ENCODE measurements around the gene OXCT2.
A peak's percentile ranks its signal among the peaks of the same experiment; 100 is the strongest.
"Not testable (repeated sequence)": the region's sequence is repeated elsewhere in the genome, so short reads cannot be mapped to it uniquely, and the experiment has no call there.

The OXCT2 gene

DNA sequence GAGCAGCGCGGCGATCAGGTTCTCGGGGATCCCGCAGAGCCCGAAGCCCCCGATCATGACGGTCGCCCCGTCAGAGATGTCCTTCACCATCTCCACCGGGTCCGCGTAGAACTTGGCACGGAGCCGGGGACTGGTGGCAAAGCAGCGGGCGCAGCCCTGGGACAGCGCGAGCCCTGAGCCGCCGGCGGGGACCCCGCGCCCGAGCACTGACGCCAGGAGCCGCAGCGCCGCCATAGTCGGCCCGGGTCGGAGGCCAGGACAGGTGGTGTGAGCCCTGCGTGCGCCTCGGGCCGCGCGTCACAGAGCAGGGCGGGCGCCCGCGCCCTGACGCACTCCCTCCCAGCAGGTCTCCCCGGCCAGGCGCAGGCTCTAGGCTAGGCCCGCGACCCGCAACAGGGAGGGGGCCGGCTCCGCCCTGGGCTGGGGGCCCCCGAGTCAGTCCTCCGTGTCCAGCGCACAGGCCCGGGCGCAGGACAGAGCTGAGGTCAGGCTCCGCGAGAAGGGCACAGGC lies at the start of gene OXCT2:
TSS of gene OXCT2 (minus strand) at position 327 of the 511 bp plus-strand sequence. CDS start at position 234, 93 bp downstream.
- not testable (repeated sequence) for DNase-seq

DNA sequence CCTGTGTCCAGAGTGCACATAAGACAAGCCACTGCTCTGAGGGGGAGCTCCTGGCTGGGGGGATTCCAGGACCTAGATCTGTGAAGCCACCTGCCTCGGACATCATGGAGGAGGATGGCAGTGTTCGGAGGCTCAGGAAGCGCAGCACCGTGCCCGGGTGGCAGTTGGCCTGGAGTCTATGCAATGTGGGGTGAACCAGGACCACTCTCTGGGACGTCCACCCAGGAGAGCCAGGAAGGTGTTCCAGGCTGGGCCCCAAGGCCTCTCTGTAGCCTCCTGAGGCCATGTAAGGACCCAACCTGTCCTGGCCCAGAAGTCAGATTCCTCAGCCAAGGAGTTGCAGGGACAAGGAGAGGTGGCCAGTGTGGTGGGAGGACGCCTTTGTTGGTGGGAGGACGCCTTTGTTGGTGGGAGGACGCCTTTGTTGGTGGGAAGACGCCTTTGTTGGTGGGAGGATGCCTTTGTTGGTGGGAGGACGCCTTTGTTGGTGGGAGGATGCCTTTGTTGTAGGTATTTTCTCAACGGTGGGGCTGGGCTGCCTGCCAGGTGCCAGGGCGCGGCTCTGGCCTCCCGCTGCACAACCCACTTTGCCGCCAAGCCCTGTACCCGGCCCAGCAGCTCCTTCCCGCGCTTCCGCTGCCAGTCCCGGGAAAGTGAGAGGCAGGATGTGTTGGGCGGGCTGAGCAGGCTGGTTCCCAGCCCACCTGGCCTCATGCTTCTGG lies 48.1 kb upstream of the OXCT2 start:
- DNase-seq, result no peak

DNA sequence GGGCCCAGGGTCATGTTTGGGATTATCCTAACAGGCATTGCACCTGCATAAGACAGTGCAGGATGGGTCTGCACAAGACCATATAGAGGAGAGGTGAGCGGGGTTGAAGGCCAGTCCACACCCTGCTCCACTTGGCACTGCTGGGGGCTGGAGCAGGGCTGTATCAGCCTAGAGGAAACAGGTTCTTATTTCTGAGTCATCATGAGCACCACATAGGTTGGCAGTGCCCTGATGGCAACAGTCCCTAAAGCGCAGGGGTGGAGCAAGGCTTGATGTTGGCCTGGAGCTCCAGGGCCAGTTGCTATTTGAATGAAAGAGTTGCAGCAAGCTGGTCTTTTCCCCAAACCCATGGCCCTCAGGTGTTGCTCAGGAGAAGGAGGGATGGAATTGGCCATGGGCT lies 47.3 kb upstream of the OXCT2 start:
- DNase-seq, result no peak

DNA sequence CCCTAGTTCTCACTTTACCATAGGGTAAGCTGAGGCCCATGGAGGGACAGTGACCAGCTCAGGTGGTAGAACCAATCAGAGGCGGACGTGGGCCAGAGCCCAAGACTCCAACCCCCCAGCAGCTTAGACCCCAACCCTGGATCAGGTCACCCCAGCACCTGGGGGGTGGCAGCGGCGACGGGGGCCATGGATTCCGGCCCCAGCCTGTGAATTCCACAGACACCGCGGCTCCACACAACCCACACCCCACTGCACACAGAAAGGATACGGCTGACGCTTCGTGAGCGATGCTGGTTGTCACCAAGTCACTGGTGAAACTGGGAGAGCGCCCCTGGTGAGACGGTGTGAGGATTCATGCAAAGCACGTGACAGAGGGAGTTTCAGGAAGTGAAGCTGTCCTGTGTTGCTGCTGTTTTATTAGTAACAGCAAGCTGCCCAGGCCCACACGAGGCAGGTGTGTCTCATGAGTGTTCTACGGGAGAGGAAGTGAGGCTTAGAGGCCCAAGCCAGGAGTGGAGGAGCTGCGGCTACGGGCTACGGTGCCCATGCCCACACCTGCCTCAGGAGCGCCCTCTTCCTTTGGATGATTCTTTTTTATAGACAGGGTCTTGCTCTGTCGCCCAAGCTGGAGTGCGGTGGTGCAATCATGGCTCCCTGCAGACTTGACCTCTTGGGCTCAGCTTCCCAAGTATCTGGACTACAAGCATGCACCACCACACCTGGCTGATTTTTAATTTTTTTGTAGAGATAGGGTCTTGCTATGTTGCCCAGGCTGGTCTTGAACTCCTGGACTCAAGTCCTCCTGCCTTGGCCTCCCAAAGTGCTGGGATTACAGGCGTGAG lies 46.2 kb upstream of the OXCT2 start:
- DNase-seq, result peak; percentile 81

DNA sequence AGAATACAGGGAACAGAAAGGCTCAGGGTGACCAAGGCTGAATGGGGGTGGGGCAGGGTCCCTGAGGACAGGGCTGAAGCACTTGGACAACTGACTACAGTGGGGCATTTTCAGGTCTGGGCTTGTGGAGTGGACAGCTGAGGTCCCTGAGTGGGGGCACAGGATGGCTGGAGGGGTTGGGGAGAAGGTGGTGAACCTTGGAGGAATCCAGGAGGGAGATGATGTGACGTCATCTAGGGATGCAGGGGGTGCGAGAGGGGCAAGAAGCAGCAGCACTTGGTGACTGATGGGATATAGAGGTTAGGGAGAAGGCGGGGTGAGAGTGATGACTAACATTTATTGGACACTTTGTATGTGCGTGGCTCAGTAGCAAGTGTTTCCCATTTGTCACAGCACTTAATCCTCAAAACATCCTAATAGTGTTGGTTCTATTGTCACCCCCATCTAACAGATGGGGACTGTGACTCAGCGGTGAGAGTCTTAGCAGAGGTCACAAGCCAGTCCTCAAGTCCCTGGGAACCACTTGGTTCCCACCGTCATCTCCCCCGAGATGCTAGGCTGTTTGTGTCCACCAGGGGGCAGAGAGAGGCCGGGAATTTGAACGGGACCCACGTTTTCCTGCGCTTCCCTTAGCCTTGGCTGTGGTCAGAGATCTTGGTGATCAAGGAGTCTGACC lies 45.4 kb upstream of the OXCT2 start:
- DNase-seq, result peak; percentile 40

DNA sequence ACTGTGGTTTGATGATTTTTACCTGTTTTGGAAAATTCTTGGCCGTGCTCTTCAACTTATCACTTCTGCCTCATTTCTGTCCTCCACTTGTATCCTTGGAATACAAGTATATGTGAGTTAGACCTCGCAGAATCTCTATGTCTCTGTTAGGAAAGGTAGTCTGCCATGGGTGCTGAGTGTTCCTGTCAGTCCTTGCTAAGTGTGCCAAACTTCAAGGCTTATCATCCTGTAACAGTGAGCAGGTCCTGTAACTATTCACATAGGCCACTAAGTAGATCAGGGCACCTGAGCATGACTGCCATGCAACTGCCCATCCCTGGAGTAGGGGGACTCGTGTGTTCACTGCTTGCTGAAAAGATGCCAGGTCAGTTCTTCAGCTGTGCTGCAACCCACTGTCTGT lies 41.8 kb upstream of the OXCT2 start:
- DNase-seq, result no peak

DNA sequence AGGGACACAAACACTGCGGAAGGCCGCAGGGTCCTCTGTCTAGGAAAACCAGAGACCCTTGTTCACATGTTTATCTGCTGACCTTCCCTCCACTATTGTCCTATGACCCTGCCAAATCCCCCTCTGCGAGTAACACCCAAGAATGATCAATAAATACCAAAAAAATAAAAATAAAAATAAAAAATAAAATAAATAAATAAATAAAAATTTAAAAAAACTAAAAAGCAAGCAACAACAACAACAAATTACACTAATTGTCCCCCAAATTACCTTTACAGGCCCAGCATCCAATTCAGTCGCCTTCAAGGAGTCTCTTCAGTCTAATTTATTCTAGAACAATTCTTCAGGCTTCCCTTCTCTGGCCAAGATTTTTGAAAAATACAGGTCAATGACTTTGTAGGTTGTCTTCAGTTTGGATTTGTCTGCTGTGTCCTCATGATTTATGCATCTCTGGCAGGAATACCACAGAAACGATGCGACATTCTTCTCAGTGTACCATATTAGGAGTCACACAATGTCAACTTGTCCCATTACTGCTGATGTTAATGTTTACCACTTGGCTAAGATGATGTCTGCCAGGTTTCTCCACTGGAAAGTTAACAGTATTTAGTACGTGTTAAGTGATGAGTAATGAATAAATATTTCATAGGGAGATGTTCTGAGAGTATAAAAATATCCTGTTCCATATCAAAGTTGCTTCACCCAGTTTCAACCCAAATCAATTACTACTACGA lies 37.8 kb upstream of the OXCT2 start:
- DNase-seq, result no peak

DNA sequence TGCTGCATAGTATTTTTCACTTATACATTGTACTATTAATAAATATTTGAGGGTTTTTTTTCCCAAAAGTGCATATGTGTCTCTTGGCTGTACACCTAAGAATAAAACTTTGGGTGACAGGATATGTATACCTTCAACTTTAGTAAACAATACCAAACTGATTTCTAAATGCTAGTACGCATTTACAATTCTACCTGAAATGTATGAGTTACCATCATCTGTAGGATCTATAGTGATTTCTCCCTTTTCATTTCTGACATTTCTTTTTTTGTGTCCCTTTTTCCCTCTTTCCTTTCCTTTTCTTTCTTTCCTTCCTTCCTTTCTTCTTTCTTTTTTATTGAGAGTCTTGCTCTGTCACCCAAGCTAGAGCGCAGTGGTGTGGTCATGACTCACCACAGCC lies 34.2 kb upstream of the OXCT2 start:
- no peak for DNase-seq

DNA sequence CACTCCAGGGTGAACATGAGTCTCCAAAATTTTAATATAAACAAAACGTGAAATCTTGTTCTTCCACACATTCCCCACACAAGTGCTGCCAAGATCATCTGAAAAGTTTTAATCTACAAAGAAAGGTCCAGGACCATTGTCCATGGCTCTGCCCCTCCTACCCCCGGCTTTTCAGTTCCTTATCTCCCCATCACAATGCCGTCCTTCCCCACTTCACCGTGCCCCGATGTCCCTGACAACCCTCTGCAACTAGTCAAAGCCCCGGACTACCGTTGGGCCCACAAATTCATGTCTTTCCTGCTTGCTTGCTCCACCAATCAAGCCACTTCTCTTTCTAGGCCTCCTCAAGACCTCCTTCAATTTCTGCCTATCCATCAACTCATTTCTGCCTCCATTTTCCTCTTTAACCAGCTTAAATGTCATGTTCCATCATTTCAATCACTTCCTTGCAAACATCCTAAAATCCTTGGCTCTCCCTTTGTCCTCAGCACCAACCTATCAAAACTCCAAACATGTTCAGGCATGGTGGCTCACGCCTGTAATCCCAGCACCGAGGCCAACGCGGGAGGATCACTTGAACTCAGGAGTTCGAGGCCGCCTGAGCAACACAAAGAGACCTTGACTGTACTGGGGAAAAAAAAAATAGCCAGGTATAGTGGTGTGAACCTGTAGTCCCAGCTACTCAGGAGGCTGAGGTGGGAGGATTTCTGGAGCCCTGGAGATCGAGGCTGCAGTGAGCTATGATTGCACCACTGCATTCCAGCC lies 31.5 kb upstream of the OXCT2 start:
- DNase-seq, result no peak

DNA sequence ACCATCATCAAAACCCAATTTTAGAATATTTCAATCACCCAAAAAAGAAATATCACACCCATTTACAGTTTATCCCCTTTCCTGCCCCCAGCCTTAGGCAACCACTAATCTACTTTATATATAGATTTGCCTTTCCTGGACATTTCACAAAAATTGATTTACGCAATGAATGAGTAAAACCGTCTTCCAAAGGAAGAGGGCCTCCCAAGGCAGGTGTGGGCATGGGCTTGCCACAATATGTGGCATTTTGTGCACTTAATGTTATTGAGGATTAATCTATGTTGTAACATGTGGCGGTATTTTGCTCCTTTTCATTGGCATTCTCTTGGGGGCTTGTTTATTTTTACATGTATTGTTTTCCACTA lies 29.3 kb upstream of the OXCT2 start:
- no peak for DNase-seq

DNA sequence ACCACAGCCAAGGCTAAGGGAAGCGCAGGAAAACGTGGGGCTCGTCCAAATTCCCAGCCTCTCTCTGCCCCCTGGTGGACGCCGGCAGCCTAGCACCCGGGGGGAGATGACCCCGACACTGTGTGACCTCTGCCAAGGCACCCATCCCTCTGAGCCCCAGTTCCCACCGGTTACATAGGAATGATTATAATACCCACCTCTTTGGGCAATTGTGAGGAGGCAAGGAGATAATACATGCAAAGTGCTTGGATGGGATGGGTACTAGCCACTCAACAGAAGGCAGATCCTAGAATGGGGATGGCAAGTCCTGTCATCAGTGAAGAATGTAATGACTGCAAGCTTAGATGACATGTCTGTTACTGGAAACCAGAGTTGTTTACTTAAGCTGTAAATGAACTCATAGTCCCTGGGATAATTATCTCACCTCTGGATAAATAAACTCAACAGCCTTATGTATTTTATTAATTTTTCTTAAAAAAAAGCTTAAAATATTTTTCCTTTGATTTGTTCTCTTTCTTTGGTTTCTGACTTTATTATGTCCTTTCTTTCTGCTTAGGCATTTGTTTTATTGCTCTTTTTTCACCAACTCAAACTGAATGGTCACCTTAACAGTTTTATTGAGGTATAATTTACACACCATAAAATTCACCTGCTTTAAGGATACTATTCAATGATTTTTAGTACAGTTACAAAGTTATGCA lies 28.8 kb upstream of the OXCT2 start:
- DNase-seq, result peak; percentile 74

DNA sequence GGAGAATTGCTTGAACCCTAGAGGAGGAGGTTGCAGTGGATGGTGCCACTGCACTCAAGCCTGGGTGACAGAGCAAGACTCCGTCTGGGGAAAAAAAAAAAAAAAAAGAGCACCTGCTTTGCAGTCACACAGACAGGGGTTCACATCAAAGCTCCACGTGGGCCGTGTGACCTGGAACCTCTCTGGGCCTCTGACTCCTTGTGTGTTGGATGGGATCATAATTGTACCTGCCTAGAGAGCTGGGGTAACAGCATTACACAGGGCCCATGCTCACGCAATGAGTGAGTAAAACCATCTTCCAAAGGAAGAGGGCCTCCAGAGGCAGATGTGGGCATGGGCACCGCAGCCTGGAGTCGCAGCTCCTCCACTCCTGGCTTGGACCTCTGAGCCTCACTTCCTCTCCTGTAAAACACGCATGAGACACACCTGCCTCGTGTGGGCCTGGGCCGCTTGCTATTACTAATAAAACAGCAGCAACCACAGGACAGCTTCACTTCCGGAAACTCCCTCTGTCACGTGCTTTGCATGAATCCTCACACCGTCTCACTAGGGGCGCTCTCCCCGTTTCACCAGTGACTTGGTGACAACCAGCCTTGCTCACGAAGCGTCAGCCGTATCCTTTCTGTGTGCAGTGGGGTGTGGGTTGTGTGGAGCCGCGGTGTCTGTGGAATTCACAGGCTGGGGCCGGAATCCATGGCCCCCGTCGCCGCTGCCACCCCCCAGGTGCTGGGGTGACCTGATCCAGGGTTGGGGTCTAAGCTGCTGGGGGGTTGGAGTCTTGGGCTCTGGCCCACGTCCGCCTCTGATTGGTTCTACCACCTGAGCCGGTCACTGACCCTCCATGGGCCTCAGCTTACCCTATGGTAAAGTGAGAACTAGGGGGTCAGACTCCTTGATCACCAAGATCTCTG lies 28.0 kb upstream of the OXCT2 start:
- DNase-seq, result peak; percentile 94

DNA sequence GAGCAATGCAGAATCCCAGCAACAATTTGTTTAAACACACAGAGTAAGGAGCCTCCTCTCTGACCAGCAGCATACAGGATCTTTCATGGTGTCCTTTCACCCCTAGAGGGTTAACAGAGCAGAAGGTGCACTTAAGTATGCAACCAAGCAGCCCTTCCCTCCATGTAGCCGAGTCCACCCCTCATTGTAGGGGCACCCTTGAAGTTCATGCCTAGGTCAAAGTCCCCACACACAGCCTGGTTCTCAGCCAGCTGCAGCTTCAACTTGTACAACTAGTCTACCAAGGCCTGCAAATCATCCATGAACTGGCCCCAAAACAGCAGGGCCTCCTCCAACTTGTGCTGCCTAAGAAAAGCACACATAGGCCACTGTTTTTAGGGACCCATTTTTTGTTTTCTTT lies 24.5 kb upstream of the OXCT2 start:
- no peak for DNase-seq

DNA sequence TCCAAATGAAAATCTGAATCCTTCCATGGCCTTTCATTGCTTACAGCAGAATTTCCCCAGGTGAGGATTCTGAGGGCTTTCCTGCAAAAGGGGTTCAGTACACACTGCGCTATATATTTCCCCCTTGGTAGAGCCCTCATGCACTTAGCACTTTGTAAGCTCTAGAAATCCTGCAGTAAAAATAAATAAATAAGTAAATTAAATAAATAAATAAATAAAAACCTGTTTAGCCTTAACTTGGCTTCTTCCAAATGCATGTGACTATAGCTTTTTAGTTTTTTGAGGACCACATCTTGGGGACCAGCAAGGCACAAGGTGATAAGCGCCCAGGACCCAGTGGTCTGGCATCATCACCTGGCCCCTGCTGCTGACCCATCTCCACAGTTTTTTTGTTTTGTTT lies 20.7 kb upstream of the OXCT2 start:
- DNase-seq, result no peak

DNA sequence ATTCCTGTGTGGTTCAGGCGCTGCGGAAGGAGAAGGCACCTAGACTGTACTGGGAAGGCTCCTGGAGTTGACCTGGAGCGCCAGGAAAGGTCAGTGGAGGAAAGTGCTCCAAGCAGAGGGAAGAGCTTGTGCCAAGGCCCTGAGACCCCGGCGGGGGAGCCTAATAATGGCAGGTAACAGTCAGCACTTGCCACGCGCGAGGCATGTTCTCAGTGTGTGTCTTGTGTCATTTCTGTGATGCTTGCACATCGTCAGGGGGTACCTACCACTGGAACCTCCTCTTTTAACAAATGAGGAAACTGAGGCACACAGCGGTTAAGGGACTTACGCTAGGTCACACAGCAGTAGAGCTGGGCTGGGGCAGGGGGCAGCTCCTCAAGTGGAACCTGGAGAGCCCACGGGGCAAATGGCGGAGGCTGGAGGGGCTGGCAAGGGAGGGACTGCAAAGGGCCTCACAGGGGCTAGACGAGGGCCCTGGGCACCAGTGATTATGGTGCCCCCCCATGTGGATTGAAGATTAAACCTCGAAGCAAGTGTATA lies 18.5 kb upstream of the OXCT2 start:
- DNase-seq, result no peak

DNA sequence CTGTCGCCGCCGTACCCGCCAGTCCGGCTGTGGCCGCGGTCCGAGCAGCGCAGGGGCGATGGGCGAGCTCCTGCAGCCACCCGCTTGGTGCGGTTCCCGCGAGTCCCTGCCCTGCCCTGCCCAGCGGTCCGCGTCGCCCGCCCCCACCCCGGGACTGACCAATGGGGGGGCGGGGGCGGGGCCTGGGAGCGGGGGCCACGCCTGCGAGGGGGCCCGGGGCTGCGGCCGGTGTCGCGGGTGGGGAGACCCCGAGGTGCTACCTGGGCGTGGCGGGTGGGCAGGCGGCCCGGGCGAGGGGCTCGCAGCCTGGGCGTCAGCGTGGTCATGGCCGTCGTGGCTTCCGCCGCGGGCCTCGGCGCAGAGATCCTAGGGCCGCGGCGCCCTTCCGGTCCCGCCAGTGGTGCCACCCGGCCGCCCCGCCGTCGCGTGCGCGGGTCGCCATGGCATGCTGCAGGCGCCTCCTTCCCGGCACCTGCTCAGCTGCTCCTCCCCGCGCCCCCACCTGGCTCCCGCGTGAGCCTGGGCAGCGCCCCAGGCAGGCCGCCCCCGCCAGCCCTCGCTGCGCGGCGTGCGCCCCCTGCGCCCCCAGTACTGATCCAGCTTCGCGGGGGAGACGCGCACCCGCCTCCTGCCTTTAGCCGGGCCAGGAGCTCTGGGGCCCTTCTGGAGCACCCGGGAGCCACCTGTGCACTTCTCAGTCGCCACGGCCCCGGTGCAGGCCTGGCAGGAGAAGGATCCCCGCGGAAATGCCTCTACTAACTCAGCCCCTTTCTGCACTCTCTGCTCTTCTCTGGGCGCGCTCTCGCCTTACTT lies 17.8 kb upstream of the OXCT2 start, which contains the start of gene BMP8B:
TSS of gene BMP8B (minus strand) at position 108 of the 813 bp plus-strand sequence. CDS start 380 bp downstream, outside the sequence.
- peak; percentile 58 for DNase-seq

DNA sequence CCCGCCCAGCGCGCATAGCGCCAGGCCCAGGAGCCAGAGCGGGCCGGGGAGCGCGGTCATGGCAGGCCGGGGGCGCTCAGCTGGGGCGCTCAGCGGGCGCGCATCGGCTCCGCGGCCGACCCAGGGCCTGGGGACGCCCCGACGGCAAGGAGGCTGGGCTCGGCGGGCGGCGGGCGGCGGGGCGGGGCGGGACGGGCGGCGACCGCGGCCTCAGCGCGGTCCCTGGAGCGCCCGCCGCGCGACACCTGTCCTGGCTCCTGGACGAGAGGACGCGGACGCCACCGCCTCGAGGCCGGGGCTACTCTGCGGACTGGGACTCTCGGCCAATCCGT lies 17.2 kb upstream of the OXCT2 start:
- no peak for DNase-seq

DNA sequence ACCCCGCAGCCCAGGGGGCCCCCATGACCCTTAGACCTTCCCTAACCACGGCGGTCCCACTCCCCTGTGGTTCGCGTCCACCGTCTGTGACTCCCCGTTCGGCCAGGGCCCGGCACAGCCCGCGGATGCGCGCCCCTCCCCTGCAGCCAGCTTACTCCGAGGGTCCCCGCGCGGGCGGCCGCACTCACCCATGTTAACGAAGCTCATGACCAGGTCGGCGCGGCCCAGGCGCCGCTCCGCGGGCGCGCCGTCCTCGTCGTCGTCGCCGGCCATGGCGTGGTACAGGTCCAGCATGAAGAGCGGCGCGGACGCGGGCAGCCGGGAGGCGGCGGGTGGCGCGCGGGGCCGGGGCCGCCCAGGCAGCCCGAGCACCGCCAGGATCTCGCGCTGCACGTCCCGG lies 16.8 kb upstream of the OXCT2 start:
- not testable (repeated sequence) for DNase-seq

DNA sequence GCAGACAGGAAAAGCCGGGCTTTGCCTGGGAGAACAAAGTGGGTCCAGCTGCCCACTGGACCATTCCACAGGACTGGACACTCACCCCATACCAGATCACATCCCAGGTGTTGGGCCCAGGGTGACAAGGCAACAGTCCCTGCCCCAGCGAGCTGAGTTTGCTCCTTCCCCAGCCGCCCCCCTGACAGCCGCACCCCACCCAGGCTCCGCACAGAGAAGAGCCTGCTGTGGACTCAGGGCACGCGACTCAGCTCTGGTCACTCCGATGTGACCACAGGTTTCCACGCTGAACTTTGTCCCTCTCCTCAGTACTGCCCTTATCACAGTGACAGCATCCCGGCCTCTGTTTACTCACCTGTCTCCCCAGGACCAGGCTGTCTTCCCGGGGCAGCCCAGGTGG lies 16.3 kb upstream of the OXCT2 start:
- no peak for DNase-seq
